GM12875 (cell line): ENCODE data around the gene CAMK2D.

Source experiments
- H3K4me3 ChIP-seq: one replicate; pipeline ENCODE4 v1.5.1; 2011; ENCODE audit warnings: low read depth, low read length, control low read depth
- TF ChIP-seq, protein P1 (sequence below): IDR thresholded peaks from 2 replicates; pipeline ENCODE4 v1.5.1; 2011; ENCODE audit warnings: low read depth, mild to moderate bottlenecking, control low read depth, inconsistent platforms, low read length, moderate library complexity, borderline replicate concordance; ENCODE audit not compliant: insufficient read depth

CAMK2D gene

DNA sequence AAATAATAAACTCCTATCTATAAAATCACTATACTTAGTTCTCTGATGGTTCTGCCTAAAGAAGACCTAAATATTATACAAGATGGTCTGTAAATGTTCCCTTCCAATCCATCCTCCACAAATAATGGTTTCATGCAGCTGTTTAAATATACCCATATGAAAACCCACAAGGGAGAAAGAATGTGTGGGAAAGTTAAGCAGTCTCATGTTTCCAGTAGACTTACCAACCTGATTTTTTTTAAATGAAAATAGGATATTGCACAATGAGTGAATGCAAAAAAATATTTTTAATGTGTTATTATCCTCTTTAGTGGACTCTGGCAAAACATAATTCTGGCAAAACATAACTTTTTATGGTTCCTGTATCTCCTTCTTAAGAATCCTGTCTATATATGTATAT, 23.3 kb downstream of the CAMK2D start:
- no peak overlapping the region for H3K4me3 ChIP-seq
- TF ChIP-seq, protein P1, sequence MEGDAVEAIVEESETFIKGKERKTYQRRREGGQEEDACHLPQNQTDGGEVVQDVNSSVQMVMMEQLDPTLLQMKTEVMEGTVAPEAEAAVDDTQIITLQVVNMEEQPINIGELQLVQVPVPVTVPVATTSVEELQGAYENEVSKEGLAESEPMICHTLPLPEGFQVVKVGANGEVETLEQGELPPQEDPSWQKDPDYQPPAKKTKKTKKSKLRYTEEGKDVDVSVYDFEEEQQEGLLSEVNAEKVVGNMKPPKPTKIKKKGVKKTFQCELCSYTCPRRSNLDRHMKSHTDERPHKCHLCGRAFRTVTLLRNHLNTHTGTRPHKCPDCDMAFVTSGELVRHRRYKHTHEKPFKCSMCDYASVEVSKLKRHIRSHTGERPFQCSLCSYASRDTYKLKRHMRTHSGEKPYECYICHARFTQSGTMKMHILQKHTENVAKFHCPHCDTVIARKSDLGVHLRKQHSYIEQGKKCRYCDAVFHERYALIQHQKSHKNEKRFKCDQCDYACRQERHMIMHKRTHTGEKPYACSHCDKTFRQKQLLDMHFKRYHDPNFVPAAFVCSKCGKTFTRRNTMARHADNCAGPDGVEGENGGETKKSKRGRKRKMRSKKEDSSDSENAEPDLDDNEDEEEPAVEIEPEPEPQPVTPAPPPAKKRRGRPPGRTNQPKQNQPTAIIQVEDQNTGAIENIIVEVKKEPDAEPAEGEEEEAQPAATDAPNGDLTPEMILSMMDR = no peak

DNA sequence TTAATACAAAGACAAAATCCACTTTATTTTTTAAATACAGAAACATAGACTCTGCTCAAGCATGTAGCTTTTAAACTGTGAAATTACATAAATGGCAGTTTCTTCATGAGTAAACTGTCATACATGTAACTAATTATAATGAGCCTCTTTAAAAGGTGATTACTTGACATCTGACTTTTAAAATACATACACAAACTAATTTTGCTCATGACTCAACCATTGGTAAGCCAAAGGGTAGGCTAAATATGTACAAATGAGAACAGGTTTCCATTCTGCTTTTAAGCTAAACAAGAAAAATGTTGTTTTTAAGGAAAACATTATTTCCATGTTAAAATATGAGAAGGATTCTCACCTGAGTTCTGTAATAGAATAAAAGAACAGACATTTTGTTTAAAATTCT, 27.9 kb downstream of the CAMK2D start:
- H3K4me3 ChIP-seq = no peak overlapping the region
- TF ChIP-seq, protein P1 = no peak

DNA sequence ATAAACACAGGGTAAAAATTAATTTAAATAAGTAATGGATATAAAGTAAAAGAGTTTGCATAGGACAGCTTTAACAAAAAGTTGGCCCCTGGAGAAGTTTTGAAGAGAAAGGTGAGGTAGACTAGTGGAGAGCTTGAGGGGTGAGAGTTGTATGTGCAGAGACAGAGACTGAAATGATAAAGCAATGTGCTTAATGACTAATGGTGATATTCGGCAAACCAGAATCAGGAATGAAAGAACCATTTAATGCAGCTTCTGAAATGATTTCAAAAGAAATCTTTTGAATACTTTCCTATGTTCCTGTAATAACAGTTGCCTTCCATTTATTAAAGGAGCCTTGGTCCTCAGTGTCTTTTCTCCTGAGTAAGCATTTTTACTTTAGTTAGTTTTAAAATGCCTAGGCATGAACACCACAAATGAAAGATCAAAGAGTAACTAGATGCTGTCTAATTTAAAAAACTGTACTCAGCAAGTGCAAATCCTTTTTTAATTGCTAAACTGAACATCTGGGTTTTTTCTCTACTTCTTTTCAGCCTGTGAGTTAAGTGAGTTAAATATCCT, 28.5 kb downstream of the CAMK2D start:
- TF ChIP-seq, protein P1 = no peak
- no peak overlapping the region for H3K4me3 ChIP-seq

DNA sequence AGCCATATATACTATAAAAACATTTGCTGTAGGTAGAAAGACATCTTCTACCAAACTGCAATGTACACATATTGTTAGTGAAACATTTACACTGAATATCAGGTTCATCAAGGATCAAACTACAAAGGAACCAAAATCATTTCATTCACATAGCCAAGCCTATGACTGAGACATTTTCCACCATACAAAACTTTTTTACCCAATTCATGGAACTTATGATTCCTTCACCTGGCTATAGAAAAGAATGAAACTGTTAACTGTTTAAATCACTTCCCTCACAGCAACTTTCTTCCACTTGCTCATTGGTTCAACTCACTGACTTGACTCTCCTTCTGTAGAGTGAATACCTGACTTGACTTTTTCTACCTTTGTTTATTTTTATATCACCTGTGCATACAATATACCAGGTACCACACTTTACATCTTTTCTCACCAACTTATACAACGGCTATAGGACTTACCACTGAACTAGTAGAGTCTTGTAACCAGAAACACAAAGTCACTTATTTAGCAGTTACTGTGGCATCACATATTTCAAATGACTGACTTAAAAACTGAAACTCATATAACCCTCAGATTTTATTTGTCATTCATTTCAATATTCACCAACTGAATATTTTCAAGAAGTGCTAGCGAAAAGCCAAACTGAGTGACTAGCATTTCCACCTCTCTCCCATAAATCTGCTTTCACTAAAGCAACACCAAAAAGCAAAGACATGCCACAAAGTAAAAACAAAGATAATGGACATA, 30.9 kb downstream of the CAMK2D start:
- TF ChIP-seq, protein P1 = no peak
- no peak overlapping the region for H3K4me3 ChIP-seq

DNA sequence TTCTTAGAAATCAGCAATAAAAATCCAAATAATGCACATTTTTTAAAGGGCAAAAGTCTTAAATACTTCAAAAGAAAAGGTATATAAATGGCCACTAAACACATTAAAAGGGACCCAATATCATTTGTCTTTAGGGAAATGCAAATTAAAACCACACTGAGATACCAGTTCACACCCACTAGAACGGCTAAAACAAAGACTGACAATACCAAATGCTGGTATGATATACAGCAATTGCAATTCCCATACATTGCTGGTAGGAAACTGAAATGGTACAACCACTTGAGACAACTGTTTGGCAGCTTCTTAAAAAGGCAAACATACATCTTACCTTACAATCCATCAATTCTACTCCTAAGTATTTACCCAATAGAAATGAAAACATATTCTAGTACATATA, 33.7 kb downstream of the CAMK2D start:
- H3K4me3 ChIP-seq = no peak overlapping the region
- TF ChIP-seq, protein P1 = no peak

DNA sequence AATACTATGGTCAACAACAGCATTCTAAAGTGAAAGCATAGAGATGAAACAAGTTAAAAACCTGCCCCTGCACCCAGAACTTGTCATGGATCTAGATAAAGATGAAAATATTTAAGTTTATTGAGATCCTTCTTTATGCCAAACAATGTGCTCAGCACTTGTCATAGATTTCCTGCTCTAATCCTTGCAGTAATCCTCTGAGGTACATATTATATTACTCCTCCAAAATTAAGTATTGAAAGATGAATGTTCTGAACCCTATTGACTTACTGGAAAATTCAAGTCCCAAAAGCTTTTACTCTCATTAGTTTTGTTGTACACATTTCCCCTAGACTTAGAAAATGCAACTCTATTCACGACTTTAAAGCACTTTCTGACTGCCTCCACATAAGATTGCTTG, 35.6 kb downstream of the CAMK2D start:
- H3K4me3 ChIP-seq = no peak overlapping the region
- TF ChIP-seq, protein P1 = no peak

DNA sequence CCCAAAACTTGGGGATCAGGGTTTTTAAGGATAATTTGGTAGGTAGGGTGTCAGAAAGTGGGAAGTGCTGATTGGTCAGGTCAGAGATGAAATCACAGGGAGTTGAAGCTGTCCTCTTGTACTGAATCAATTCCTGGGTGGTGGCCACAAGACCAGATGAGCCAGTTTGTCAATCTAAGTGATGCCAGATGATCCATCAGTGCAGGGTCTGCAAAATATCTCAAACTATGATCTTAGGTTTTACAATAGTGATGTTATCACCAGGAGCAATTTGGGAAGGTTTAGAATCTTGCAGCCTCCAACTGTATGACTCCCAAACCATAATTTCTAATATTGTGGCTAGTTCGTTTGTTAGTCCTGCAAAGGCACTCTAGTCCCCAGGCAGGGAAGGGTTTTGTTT, 43.3 kb downstream of the CAMK2D start:
- TF ChIP-seq, protein P1 = no peak

More for the DNA sequence above, 43.3 kb downstream of the CAMK2D start:
- H3K4me3 ChIP-seq = no peak overlapping the region
